Activated T-cell treated with anti-CD3 and anti-CD28 coated beads for 24 hours (primary cell): ENCODE results near the gene CHST11.

Experiments
- DNase-seq: peaks from one replicate; pipeline ENCODE4 v3.0.0-alpha.2; 2020; ENCODE audit warnings: low read depth

The CHST11 gene

GRCh38 chr12:104460041-104460719 is 3.4 kb downstream of the CHST11 start:
- no peak for DNase-seq

DNA sequence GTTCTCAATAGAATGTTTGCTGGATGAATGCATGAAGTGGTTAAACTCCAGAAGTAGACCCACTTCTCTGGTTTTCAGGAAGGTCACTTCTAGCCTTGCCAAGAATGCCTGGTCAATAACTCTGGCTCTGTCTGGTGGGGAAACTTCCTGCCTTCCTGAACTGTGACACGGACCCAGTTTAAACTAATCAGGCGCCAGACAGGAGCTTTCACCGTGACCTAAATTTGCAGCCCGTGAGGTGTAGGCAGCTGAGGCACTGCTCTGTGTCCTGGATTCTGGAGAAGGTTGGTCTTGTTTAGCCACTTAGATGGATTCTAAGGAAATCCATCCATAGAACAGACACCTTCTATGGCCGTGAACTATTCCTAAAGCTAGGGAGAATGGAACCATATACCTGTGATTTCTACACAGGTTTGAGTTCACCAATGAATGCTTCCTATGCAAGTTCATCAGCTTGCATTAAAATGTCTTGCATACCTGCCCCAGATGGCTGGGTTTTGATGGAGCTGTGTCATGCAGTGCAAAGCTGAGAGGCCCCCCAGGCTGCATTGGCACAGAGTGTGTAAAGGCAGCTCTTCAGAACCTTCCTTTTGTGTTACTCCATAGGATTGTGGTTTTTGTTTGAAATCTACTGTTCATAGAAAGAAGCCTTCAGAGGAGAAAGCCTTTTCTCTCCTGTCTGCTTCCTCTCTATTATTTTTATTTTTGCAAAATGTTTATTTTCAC is 4.4 kb downstream of the CHST11 start:
- DNase-seq = no peak

GRCh38 chr12:104462325-104462724 is 5.6 kb downstream of the CHST11 start:
- DNase-seq = no peak

GRCh38 chr12:104462931-104463339 is 6.2 kb downstream of the CHST11 start:
- DNase-seq = no peak

- DNase-seq = no peak
Measured at GRCh38 chr12:104463368-104463767, 6.6 kb downstream of the CHST11 start.

DNA sequence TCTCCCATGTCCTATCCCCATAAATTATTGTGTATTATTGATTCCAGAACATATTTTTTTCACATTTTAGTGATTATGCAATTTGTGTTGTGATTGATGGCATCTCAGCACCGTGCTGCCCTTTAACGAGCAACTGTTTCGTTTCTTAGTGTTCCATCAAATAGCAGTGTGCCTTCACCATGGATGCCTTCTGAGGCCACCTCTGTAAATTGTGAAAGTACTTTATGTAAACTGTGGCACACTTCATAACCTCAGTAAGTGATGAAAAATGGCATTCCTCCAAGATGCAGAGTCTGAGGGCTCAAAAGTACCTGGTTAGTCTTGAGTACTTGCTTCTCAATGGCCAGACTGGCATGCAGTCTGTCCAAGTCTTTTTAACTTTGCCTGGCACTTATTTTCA is 8.2 kb downstream of the CHST11 start:
- DNase-seq = no peak

GRCh38 chr12:104466709-104467345 is 10.1 kb downstream of the CHST11 start:
- no peak for DNase-seq

DNA sequence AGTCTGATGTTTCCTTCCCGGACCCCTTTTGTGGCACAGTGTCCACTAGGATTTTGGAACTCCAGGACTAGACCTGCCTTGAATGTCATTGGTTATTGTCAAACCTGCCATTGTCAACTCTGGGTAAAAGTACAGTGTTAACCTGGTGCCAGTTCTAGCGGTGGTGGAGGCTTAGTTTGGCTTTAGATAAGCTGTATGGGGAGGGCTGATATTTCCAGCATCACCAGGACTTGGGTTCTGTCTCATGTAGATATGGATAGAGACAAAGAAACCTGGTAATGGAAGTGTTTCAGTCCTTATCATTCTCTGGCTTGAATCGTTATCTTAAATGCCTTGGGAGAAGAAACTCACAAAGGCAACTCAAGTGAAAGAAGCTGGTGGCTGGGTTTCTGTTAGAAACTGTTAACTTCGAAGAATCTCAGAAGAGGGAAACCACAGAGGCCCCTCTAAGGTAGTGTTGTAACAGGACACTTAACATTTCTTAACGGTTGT is 10.6 kb downstream of the CHST11 start:
- no peak for DNase-seq

DNA sequence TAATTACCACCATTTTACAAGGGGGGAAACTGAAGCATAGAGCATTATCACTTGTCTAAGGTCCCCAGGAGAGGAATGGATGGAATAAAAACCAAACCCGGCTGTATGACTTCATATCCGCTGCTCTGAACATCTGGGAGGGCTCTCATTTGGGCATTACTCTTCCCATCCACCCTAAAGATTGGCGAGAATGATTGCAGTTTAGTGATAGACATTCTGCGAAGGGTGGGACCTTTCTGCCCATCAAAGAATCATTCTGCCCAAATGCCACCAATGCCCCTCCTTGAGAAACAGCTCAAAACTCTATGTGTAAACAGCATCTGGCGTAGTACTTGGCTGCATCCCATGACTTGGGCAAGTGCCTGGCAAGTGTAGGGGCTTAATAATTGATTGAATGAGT is 11.6 kb downstream of the CHST11 start:
- DNase-seq = no peak

- DNase-seq = no peak
Measured at GRCh38 chr12:104469066-104469465, 12.3 kb downstream of the CHST11 start.

GRCh38 chr12:104469523-104469922 is 12.8 kb downstream of the CHST11 start:
- DNase-seq = no peak

- DNase-seq = no peak
Measured at GRCh38 chr12:104470521-104470920, 13.8 kb downstream of the CHST11 start.

DNA sequence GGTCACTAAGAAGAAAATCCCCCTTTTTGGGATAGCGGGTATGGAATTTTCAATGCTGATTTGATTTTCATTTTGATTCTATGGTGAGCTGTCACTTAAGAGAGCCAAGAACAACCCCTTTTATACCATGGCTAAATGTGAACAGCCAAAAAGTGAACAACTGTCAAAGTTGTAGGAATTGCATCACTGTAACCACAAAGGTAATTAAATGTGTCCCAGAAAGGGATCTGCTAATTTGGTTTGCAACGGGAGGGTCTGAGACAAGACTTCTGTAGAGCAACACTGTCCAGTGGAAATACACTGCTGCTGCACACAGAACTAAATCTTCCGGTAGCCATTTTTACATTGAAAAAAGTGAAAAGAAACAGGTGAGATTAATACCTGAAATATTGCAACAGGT is 14.6 kb downstream of the CHST11 start:
- DNase-seq = no peak

GRCh38 chr12:104472748-104473147 is 16.0 kb downstream of the CHST11 start:
- no peak for DNase-seq

DNA sequence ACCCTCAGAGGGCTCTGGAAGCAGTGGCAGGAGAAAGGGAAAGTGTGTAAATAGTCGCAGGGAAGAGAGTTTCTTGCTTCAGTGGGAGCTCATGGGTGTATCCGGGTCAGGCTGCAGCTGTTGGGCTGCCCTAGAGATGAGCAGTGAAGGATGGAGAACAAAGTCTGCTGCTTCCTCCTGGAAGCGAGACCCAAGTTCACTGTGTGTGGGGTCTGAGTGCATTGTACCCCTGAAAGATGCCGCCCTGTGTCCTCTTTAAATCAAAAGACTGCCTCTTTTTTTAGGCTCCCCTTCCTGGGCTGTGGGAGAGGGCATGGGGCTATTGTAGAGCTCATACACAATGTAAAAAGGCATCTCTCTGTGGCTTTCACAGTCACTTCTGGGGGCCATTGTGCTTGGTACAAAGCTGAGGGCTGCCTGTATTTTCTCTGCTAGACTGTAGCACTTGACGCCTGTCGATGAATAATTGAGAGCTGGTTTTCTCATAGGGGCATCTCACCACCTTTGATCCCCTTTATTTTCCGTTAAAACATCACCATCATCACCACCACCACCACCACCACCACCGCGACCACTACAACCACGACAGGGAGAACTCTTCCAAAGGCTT is 16.7 kb downstream of the CHST11 start:
- DNase-seq = no peak

DNA sequence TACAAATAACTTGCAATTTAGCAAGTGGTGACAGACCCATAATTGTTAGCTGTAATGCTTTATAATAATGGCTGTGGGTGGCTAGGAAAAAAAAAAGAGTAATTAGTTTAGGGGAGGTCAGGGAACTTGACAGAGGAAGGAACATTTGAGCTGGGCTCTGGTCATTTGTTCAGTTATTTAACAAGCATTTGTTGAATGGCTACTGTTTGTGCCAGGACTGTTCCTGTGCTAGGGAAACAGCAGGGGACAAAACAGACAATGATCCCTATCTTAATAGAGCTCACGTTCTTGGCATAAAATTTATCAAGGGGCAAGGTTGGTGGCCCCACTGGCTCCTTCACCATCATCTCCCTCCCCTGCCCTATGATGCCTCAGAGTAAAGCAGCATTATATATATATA is 18.5 kb downstream of the CHST11 start:
- no peak for DNase-seq

DNA sequence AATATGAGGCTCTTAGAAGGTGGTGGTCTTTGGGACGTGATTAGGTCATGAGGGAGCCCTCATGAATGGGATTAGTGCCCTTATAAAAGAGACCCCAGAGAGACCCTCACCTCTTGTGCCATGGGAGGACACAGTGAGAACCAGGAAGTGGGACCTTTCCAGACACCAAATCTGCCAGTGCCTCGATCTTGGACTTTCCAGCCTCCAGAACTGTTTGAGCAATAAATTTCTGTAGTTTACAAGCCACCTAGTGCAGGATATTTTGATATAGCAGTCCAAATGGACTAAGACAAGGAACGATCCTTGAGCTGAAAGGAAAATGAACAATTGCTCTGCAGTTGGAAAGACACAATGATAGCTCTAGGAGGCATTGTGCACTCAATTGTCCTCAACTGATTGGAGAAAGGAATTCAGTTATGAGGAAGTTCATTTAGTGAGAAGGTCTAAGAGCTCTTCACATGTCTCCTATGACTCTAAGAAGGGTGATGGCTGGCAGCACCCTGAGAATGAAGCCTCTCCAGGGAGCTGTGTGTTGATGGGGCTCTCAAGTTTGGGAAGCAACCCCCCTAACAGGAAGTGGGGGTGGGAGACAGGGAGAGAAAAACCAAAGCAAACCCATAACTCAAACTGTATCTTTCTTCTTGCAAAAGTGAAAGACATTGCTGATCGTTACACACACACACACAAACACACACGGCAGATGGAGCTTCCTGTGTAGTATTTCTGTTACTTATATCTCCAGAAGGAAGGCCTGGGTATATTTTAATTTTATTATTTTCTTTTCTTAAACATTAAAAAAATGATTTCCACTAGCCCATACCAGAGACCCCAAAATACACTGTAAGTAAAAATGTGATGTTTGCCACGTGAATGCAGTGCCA is 21.0 kb downstream of the CHST11 start:
- no peak for DNase-seq

GRCh38 chr12:104478396-104479122 is 21.8 kb downstream of the CHST11 start:
- DNase-seq = no peak

GRCh38 chr12:104479123-104479662 is 22.4 kb downstream of the CHST11 start:
- DNase-seq = no peak

DNA sequence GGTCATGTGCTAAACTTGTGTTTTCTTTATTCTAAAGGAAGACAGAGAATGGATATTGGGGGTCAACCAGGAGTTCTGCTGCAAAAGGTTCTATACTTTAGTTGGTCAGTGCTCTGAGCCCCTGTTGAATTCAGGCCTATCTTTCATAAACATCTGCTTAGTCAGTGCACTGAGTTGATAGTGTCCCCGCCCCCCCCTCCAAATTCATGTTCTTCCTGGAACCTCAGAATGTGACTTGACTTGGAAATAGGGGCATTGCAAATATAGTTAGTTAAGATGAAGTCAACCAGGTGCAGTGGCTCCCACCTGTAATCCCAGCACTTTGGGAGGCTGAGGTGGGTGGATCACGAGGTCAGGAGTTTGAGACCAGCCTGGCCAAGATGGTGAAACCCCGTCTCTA is 23.3 kb downstream of the CHST11 start:
- no peak for DNase-seq
